Upper lobe of left lung (tissue), 6 donors: Measurements from ENCODE around the gene PTPRG. TPM values are rescaled to one million over a fixed set of nuclear protein-coding genes. Genes with fewer than 3 reads are reported as not detected.

Experiments used
- ATAC-seq, 2 donors: fragments of 200-7000 bp; cut with Tn5 transposase; one replicate each; pipeline ENCODE4 v1.9.1; 2022; ENCODE audit warnings: mild to moderate bottlenecking in 2 of 2, moderate library complexity in 2 of 2; ENCODE audit not compliant: low FRiP score in 2 of 2
- DNase-seq, 2 donors: peaks; one replicate each; pipeline ENCODE4 v3.0.0-alpha.2; 2019 to 2020
- H3K27ac ChIP-seq, 4 donors: fragments of 200-600 bp; sonication (generic); one replicate each; pipeline ENCODE4 v1.5.1; 2016 to 2019
- H3K27me3 ChIP-seq, 4 donors: fragments of 200-600 bp; sonication (generic); one replicate each; pipeline ENCODE4 v1.5.1; 2017 to 2019
- H3K36me3 ChIP-seq, 4 donors: fragments of 200-600 bp; sonication (generic); one replicate each; pipeline ENCODE4 v1.5.1; 2016 to 2019
- H3K4me1 ChIP-seq, 4 donors: fragments of 200-600 bp; sonication (generic); one replicate each; pipeline ENCODE4 v1.5.1; 2018 to 2019
- H3K4me3 ChIP-seq, 4 donors: fragments of 200-600 bp; sonication (generic); one replicate each; pipeline ENCODE4 v1.5.1; 2017 to 2019; ENCODE audit warnings: mild to moderate bottlenecking in 2 of 4, moderate library complexity in 1 of 4
- H3K9me3 ChIP-seq, 4 donors: fragments of 200-600 bp; sonication (generic); one replicate each; pipeline ENCODE4 v1.5.1; 2018 to 2019
- EP300 ChIP-seq, 4 donors: sonication (generic); formaldehyde crosslinking; IDR thresholded peaks; one replicate each; pipeline ENCODE4 v1.5.1; 2017; ENCODE audit warnings: antibody characterized with exemption in 4 of 4, control low read depth in 2 of 4
- POLR2A ChIP-seq, 4 donors: fragments of 450-650 bp; IDR thresholded peaks; one replicate each; pipeline ENCODE4 v1.5.1; 2016 to 2017; ENCODE audit warnings: antibody characterized with exemption in 4 of 4, mild to moderate bottlenecking in 2 of 4
- POLR2AphosphoS5 ChIP-seq, 2 donors: sonication (generic); formaldehyde crosslinking; IDR thresholded peaks; one replicate each; pipeline ENCODE4 v1.5.1; 2017; ENCODE audit warnings: antibody characterized with exemption in 2 of 2
- WGBS, 2 donors: methylation state at CpG; one replicate each; pipeline ENCODE4 v1.1.5; 2017 to 2018; 5-methylcytosine and 5-hydroxymethylcytosine counted together
- total RNA-seq, 6 donors: library from RNA; depleted of rRNA in 4 of 6; stranded (reverse); fragments of >200 nt in 4 of 6; gene quantifications; one replicate each; pipeline versions ENCODE4 v1.1.0 to v1.2.1, GENCODE V29; 2016 to 2021
- TF ChIP-seq, protein P1 (sequence below), 6 experiments: fragments of 450-650 bp in 4 of 6; fragments of 200-600 bp in 2 of 6; sonication (generic) in 2 of 6; IDR thresholded peaks; one replicate each; pipeline ENCODE4 v1.5.1; 2016 to 2019; ENCODE audit warnings: antibody characterized with exemption in 6 of 6
- donor health status: DM: no; HTN: no; CAD: no; lungs with moderate emphysema.
- donor health status: DM: no; HTN: yes; CAD: no; lungs with severe emphysema.

The PTPRG gene
- total RNA-seq, 6 donors from 2014 or later = 58.7 to 101 (median 68.8) TPM

DNA sequence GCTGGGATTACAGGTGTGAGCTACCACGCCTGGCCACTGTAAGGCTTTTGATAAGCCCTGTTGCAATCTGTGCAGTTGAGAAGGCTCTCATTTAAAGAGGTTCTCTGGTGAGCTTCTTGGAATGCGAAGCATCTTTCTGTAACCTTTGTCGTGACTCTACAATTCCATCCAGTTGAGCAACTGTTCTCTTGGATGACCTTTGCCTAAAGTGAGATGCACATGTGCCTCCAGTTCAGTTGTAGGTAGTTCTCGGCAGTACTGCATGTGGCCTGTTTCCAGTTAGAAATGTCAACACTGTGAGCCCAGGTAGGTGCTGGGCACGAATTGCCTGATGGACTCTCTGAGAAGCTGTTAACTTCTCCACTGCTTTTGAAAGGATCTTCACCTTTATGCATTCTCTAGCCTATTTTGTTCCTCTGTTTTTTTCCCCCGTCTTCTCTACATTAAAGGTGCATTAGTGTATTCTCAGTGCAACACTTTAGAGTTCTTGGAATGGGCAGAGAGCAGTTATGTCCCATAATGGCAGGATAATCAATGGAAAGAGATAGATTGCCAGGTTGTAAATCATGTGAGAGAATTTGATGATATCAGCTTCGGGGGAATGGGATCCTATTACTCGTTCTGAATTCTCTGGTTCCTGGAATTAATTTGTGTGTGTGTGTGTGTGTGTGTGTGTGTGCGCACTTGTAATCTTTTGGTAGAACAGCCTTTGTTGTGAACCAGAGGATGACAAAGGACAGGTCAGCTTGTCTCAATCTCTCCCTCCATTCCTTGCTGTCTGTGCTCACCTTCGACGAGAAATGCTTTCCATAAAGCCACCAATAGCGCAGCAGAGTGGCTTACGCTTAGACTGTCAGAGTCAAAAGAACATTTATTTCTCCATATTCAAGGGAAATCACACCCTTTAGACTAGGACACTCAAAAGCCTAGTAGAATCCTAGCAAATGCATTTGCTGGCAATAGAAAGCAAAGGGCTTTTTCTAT lies 51.1 kb downstream of the PTPRG start:
- Histone ChIP-seq H3K36me3 (no peaks in the 10 kb centered on the region), H3K4me1 (peaks cover 8 to 21% (median 16%) of the 10 kb centered on the region in 4 donors), H3K27me3 (no peaks in the 10 kb centered on the region), H3K9me3 (no peaks in the 10 kb centered on the region), H3K27ac (no peak overlapping the region), H3K4me3 (no peak overlapping the region)
- TF ChIP-seq POLR2A (IDR thresholded peaks at IDR 0.05) (no peak), EP300 (IDR thresholded peaks at IDR 0.05) (no peak)
- TF ChIP-seq, protein P1, sequence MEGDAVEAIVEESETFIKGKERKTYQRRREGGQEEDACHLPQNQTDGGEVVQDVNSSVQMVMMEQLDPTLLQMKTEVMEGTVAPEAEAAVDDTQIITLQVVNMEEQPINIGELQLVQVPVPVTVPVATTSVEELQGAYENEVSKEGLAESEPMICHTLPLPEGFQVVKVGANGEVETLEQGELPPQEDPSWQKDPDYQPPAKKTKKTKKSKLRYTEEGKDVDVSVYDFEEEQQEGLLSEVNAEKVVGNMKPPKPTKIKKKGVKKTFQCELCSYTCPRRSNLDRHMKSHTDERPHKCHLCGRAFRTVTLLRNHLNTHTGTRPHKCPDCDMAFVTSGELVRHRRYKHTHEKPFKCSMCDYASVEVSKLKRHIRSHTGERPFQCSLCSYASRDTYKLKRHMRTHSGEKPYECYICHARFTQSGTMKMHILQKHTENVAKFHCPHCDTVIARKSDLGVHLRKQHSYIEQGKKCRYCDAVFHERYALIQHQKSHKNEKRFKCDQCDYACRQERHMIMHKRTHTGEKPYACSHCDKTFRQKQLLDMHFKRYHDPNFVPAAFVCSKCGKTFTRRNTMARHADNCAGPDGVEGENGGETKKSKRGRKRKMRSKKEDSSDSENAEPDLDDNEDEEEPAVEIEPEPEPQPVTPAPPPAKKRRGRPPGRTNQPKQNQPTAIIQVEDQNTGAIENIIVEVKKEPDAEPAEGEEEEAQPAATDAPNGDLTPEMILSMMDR (IDR thresholded peaks at IDR 0.05) = no peak
- no peak for ATAC-seq
- DNase-seq = peak in 1 of 2 donors; percentile 29
- 72 to 76% methylated on average over 13 of the region's 13 CpGs for WGBS, 2 donors

DNA sequence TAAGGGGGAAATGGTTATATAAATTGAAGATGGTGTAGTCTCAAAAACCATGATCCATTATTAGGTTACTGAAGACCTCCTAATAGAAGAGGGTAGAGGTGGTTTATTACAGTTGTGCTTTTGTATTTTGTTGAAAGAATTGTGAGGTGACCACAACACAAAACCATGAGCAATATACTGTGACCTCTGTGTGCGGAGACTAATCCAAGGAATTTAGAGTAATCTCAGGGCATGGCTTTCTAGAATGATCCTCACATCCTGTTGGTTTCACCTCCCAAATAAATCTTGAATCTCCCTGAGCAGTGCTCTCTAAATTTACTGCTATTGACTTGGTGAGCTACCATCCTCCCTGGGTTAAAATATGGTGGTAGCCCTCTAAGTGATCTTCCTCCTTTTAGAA lies 52.3 kb downstream of the PTPRG start:
- DNase-seq (no peak), ATAC-seq (no peak)
- Histone ChIP-seq H3K27ac (no peak overlapping the region), H3K4me1 (peaks cover 8 to 23% (median 18%) of the 10 kb centered on the region in 4 donors), H3K4me3 (no peak overlapping the region), H3K9me3 (no peaks in the 10 kb centered on the region), H3K27me3 (no peaks in the 10 kb centered on the region), H3K36me3 (no peaks in the 10 kb centered on the region)
- 88% methylated on average over 1 of the region's 1 CpG for WGBS, 2 donors
- TF ChIP-seq EP300 (IDR thresholded peaks at IDR 0.05) = no peak
- no peak for TF ChIP-seq POLR2AphosphoS5 (IDR thresholded peaks at IDR 0.05)

DNA sequence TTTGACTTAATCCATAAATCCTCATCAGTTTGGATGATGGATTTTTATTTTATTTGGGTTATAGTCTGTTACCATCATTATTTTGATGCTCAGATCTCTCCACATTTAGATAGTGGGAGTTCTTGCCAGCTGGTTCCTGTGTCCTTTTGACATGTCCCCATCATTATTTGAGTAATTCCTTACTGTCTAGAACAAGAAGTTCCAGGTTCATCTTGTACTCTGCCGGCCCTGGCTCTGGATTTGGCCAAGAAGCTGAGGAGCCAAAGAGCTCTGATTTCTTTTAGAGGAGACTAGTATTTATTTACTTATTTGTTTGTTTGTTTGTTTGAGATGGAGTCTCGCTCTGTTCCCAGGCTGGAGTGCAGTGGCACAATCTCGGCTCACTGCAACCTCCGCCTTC lies 54.3 kb downstream of the PTPRG start:
- Histone ChIP-seq H3K4me3 (no peak overlapping the region), H3K9me3 (no peaks in the 10 kb centered on the region), H3K4me1 (peaks cover 8 to 23% (median 18%) of the 10 kb centered on the region in 4 donors), H3K27me3 (no peaks in the 10 kb centered on the region), H3K36me3 (no peaks in the 10 kb centered on the region), H3K27ac (no peak overlapping the region)
- ATAC-seq = no peak
- TF ChIP-seq EP300 (IDR thresholded peaks at IDR 0.05) (peak in 2 of 4 donors; percentile 58 to 81), POLR2AphosphoS5 (IDR thresholded peaks at IDR 0.05) (no peak), POLR2A (IDR thresholded peaks at IDR 0.05) (no peak)
- TF ChIP-seq, protein P1 (IDR thresholded peaks at IDR 0.05) = no peak
- WGBS, 2 donors = 89 to 93% methylated on average over 4 of the region's 4 CpGs
- DNase-seq = no peak

DNA sequence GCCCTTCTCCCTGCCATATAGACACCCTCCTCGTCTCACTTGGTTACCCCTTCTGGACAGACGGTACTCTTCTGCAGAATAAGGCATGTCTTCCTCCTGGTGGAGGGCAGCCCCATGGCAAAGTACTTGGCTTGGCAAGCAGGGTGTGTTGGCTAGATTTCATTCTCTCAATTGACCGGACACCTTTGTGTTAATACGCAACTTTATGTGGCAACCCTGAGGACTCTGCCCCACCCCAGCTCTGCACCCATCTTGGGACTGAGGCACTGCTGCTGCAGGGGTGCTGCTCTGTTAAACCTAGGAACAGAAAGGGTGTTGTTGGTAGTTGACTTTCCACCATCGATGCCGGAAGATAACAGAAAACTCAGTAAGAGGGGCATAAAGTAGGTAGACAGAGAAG lies 55.2 kb downstream of the PTPRG start:
- no peaks in the 10 kb centered on the region for H3K9me3 ChIP-seq
- no peak overlapping the region for H3K4me3 ChIP-seq
- no peaks in the 10 kb centered on the region for H3K36me3 ChIP-seq
- ATAC-seq (no peak), DNase-seq (no peak)
- H3K27me3 ChIP-seq = no peaks in the 10 kb centered on the region
- peaks cover 8 to 23% (median 18%) of the 10 kb centered on the region in 4 donors for H3K4me1 ChIP-seq
- H3K27ac ChIP-seq = peak overlapping the region in 1 of 4 donors; percentile 0
- no peak for TF ChIP-seq POLR2AphosphoS5 (IDR thresholded peaks at IDR 0.05)
- TF ChIP-seq EP300 (IDR thresholded peaks at IDR 0.05) = no peak
- no peak for TF ChIP-seq POLR2A (IDR thresholded peaks at IDR 0.05)
- TF ChIP-seq, protein P1 (IDR thresholded peaks at IDR 0.05) = no peak
- 91 to 92% methylated on average over 6 of the region's 6 CpGs for WGBS, 2 donors

DNA sequence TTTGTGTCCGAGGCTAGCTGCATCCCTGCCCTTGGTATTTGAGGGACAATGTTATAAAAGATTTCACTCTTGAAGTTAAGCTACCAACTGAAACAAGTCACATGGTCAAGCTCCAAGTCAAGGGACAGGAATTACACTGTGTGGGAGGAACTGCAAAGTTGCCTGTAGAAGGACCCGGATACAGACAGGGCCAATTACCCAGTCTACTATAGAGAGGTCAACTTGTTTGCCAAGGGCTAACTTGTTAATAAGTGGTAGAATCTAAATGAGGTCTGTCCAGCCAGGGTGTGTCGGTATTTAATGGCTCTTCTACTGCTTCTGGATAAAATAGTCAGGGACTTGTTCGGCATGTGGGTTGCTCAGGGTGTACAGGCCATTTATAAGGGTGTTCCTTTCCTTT lies 55.7 kb downstream of the PTPRG start:
- TF ChIP-seq, protein P1 (IDR thresholded peaks at IDR 0.05) = no peak
- TF ChIP-seq POLR2AphosphoS5 (IDR thresholded peaks at IDR 0.05) = no peak
- TF ChIP-seq EP300 (IDR thresholded peaks at IDR 0.05) = no peak
- no peak for TF ChIP-seq POLR2A (IDR thresholded peaks at IDR 0.05)
- H3K4me3 ChIP-seq = no peak overlapping the region
- H3K36me3 ChIP-seq = no peaks in the 10 kb centered on the region
- 69 to 71% methylated on average over 4 of the region's 4 CpGs for WGBS, 2 donors
- H3K4me1 ChIP-seq = peaks cover 8 to 20% (median 15%) of the 10 kb centered on the region in 4 donors
- no peaks in the 10 kb centered on the region for H3K9me3 ChIP-seq
- ATAC-seq = peak; percentile 52 to 70
- H3K27ac ChIP-seq = peak overlapping the region in 1 of 4 donors; percentile 0
- no peak for DNase-seq
- no peaks in the 10 kb centered on the region for H3K27me3 ChIP-seq
